Fibroblast of pulmonary artery (primary cell): Measurements from ENCODE around the gene ULBP2.

Source experiments
- DNase-seq: peaks from one replicate; pipeline ENCODE4 v3.0.0-alpha.2; 2010; ENCODE audit warnings: low read depth
- H3K4me3 ChIP-seq: replicated peaks from 2 replicates; pipeline ENCODE4 v1.5.1; 2011; ENCODE audit warnings: low read depth, mild to moderate bottlenecking, control low read depth, low read length, moderate library complexity
- CTCF ChIP-seq: IDR thresholded peaks from 2 replicates; pipeline ENCODE4 v1.5.1; 2011; ENCODE audit warnings: mild to moderate bottlenecking, control low read depth, low read length, inconsistent platforms; ENCODE audit errors: missing control alignments

The ULBP2 gene

GRCh38 chr6:149961728-149962425 is 20.1 kb downstream of the ULBP2 start:
- DNase-seq, result peak; percentile 21
- TF ChIP-seq CTCF, result peak; percentile 21
- no peak overlapping the region for H3K4me3 ChIP-seq

GRCh38 chr6:149962461-149963211 is 20.8 kb downstream of the ULBP2 start:
- TF ChIP-seq CTCF, result no peak
- peak overlapping the region; percentile 51 for H3K4me3 ChIP-seq
- no peak for DNase-seq

GRCh38 chr6:149963212-149963461 is 21.3 kb downstream of the ULBP2 start:
- H3K4me3 ChIP-seq, result peak overlapping the region; percentile 51
- DNase-seq, result peak; percentile 29
- no peak for TF ChIP-seq CTCF

GRCh38 chr6:149963462-149964307 is 21.9 kb downstream of the ULBP2 start, which contains the start of gene ULBP1:
TSS of gene ULBP1 (plus strand) at chr6:149963943. CDS start at chr6:149964050, 107 bp downstream.
- DNase-seq, result peak; percentile 84
- H3K4me3 ChIP-seq, result peak within 1 kb of the TSS; percentile 51
- TF ChIP-seq CTCF, result peak; percentile 7

DNA sequence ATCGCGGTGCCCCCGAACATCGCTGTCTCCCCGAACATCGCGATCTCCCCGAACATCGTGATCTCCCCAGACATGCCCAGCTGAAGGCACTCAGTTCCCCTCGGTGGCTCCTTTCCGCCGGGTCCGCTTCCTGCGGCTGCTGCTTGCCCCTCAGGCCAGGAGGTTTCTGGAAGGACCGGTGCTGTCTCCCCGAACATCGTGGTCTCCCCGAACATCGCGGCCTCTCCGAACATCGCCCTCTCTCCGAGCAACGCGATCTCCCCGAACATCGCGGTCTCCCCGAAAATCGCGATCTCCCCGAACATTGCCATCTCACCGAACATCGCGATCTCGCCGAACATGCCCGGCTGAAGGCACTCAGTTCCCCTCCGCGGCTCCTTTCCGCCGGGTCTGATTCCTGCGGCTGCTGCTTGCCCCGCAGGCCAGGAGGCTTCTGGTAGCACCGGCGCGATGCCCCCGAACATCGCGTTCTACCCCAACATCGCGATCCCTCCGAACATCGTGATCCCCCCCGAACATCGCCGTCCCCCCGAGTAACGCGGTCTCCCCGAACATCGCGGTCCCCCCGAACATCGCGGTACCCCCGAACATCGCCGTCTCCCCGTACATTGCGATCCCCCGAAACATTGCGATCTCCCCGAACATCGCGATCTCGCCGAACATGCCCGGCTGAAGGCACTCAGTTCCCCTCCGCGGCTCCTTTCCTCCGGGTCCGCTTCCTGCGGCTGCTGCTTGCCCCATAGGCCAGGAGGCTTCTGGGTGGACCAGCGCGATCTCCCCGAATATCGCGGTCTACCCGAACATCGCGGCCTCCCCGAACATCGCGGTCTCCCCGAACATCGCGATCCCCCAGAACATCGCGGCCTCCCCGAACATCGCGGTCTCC is 22.7 kb downstream of the ULBP2 start:
- peak overlapping the region; percentile 51 for H3K4me3 ChIP-seq
- peak; percentile 17 for DNase-seq
- TF ChIP-seq CTCF, result no peak
